MM.1S (cell line): ENCODE measurements around the gene CPT1C.

ENCODE experiments used
- DNase-seq: peaks from one replicate; pipeline ENCODE4 v3.0.0-alpha.2; 2015
- H2AFZ ChIP-seq: fragments of 300-600 bp; sonication (generic); 2 replicates; pipeline ENCODE4 v1.6.0; 2016; ENCODE audit warnings: antibody characterized with exemption, low read length
- H3F3A ChIP-seq: fragments of 300-600 bp; sonication (generic); 2 replicates; pipeline ENCODE4 v1.6.1; 2016; ENCODE audit warnings: mild to moderate bottlenecking, antibody characterized with exemption, low read length, moderate library complexity, mixed read lengths; ENCODE audit not compliant: insufficient read depth
- H3K27ac ChIP-seq: fragments of 300-600 bp; sonication (generic); 2 replicates; pipeline ENCODE4 v1.5.1; 2016; ENCODE audit warnings: mild to moderate bottlenecking, low read length
- H3K27me3 ChIP-seq: fragments of 300-600 bp; sonication (generic); replicated peaks from 2 replicates; pipeline ENCODE4 v1.6.0; 2016; ENCODE audit warnings: low read length; ENCODE audit not compliant: insufficient read depth
- H3K36me3 ChIP-seq: fragments of 300-600 bp; sonication (generic); replicated peaks from 2 replicates; pipeline ENCODE4 v1.6.1; 2016; ENCODE audit warnings: mild to moderate bottlenecking, low read length, mixed read lengths; ENCODE audit not compliant: insufficient read depth
- H3K4me1 ChIP-seq: fragments of 300-600 bp; sonication (generic); 2 replicates; pipeline ENCODE4 v1.6.1; 2016; ENCODE audit warnings: low read length, mixed read lengths
- H3K4me2 ChIP-seq: fragments of 300-600 bp; sonication (generic); 2 replicates; pipeline ENCODE4 v1.6.0; 2016; ENCODE audit warnings: low read depth, low read length
- H3K4me3 ChIP-seq: fragments of 300-600 bp; sonication (generic); 2 replicates; pipeline ENCODE4 v1.5.1; 2016; ENCODE audit warnings: low read length, mixed read lengths
- H3K79me2 ChIP-seq: fragments of 300-600 bp; sonication (generic); 2 replicates; pipeline ENCODE4 v1.6.1; 2016; ENCODE audit warnings: mixed run types, low read length, mixed read lengths
- H3K9ac ChIP-seq: fragments of 300-600 bp; sonication (generic); 2 replicates; pipeline ENCODE4 v1.6.1; 2016; ENCODE audit warnings: low read length, mixed read lengths
- H3K9me2 ChIP-seq: fragments of 300-600 bp; sonication (generic); replicated peaks from 2 replicates; pipeline ENCODE4 v1.6.1; 2016; ENCODE audit warnings: mild to moderate bottlenecking, low read length, mixed read lengths; ENCODE audit not compliant: insufficient read depth
- H3K9me3 ChIP-seq: fragments of 300-600 bp; sonication (generic); replicated peaks from 2 replicates; pipeline ENCODE4 v1.6.1; 2016; ENCODE audit warnings: mild to moderate bottlenecking, low read length, mixed read lengths; ENCODE audit not compliant: insufficient read depth
- H4K20me1 ChIP-seq: fragments of 300-600 bp; sonication (generic); 2 replicates; pipeline ENCODE4 v1.6.1; 2016; ENCODE audit warnings: mild to moderate bottlenecking, low read length, moderate library complexity, mixed read lengths; ENCODE audit not compliant: insufficient read depth
- CTCF ChIP-seq: fragments of 300-600 bp; sonication (generic); IDR thresholded peaks from 2 replicates; pipeline ENCODE4 v1.5.1; 2016; ENCODE audit warnings: antibody characterized with exemption, low read length, mixed read lengths
- EZH2 ChIP-seq: fragments of 300-600 bp; sonication (generic); optimal IDR thresholded peaks from 2 replicates; pipeline ENCODE3; 2017; ENCODE audit warnings: low read depth, mild to moderate bottlenecking, antibody characterized with exemption, low read length, mixed read lengths
- EZH2phosphoT487 ChIP-seq: fragments of 300-600 bp; sonication (generic); IDR thresholded peaks from 2 replicates; pipeline ENCODE4 v1.6.1; 2018; ENCODE audit warnings: antibody characterized with exemption, low read length

The CPT1C gene

GRCh38 chr19:49681830-49682229 is 9.1 kb upstream of the CPT1C start:
- Histone ChIP-seq H3K27me3 (no peaks in the 10 kb centered on the region), H3K9me2 (no peaks in the 10 kb centered on the region), H3K4me3 (no peak overlapping the region), H3K9ac (no peak overlapping the region), H3K79me2 (peaks cover 59% of the 10 kb centered on the region), H3K27ac (no peak overlapping the region), H4K20me1 (peaks cover 9% of the 10 kb centered on the region; the same call in 1 of the 2 replicates), H3K36me3 (peaks cover 6% of the 10 kb centered on the region), H3K9me3 (no peaks in the 10 kb centered on the region), H2AFZ (no peak overlapping the region), H3K4me2 (no peak overlapping the region), H3K4me1 (peaks cover 16% of the 10 kb centered on the region), H3F3A (peaks cover 34% of the 10 kb centered on the region)
- TF ChIP-seq EZH2 (no peak), CTCF (no peak), EZH2phosphoT487 (no peak)
- DNase-seq = no peak

- Histone ChIP-seq H3K4me3 (no peak overlapping the region), H3K9me3 (no peaks in the 10 kb centered on the region), H3K9me2 (no peaks in the 10 kb centered on the region), H3K4me2 (no peak overlapping the region), H3K36me3 (peaks cover 6% of the 10 kb centered on the region), H2AFZ (no peak overlapping the region), H3K4me1 (peaks cover 16% of the 10 kb centered on the region), H3F3A (peaks cover 32% of the 10 kb centered on the region), H3K9ac (no peak overlapping the region), H3K79me2 (peaks cover 56% of the 10 kb centered on the region), H4K20me1 (peaks cover 9% of the 10 kb centered on the region; the same call in 1 of the 2 replicates), H3K27me3 (no peaks in the 10 kb centered on the region), H3K27ac (no peak overlapping the region)
- TF ChIP-seq EZH2phosphoT487 (no peak), CTCF (no peak), EZH2 (no peak)
- DNase-seq = no peak
Observed at GRCh38 chr19:49682274-49682673, 8.6 kb upstream of the CPT1C start.

GRCh38 chr19:49683814-49684250 is 7.1 kb upstream of the CPT1C start:
- H3K27me3 ChIP-seq = no peaks in the 10 kb centered on the region
- H3K9ac ChIP-seq = no peak overlapping the region
- H2AFZ ChIP-seq = no peak overlapping the region
- no peak for DNase-seq
- H3K27ac ChIP-seq = no peak overlapping the region
- no peaks in the 10 kb centered on the region for H3K9me3 ChIP-seq
- no peak overlapping the region for H3K4me2 ChIP-seq
- TF ChIP-seq CTCF (no peak), EZH2 (no peak), EZH2phosphoT487 (no peak)
- H3K4me3 ChIP-seq = no peak overlapping the region
- H3K4me1 ChIP-seq = peaks cover 16% of the 10 kb centered on the region
- peaks cover 41% of the 10 kb centered on the region for H3K79me2 ChIP-seq
- peaks cover 9% of the 10 kb centered on the region; the same call in 1 of the 2 replicates for H4K20me1 ChIP-seq
- H3K9me2 ChIP-seq = no peaks in the 10 kb centered on the region
- peaks cover 18% of the 10 kb centered on the region for H3F3A ChIP-seq
- H3K36me3 ChIP-seq = peaks cover 6% of the 10 kb centered on the region
